ENCODE results near the gene NDUFS2.

The NDUFS2 gene

GRCh38 chr1:161201836-161202712, at the start of gene NDUFS2:
Gene NDUFS2, plus strand, starts transcription at chr1:161202367. Its CDS starts 19 bp downstream, at chr1:161202386.
- DNase-seq, result peak; percentile 97 to 98

GRCh38 chr1:161153176-161153575, 49.0 kb upstream of the NDUFS2 start:
- DNase-seq, result no peak

GRCh38 chr1:161153682-161154337, 48.4 kb upstream of the NDUFS2 start, which contains the start of gene UFC1:
Gene UFC1, plus strand, starts transcription at chr1:161153978. Its CDS starts 20 bp downstream, at chr1:161153998.
- DNase-seq, result peak; percentile 47 to 77

GRCh38 chr1:161157867-161158266, 44.3 kb upstream of the NDUFS2 start:
- no peak for DNase-seq

- DNase-seq, result no peak
These were observed 43.7 kb upstream of the NDUFS2 start for GRCh38 chr1:161158316-161159010.

GRCh38 chr1:161159087-161159912, 42.9 kb upstream of the NDUFS2 start, which contains the start of gene USP21:
Gene USP21, plus strand, starts transcription at chr1:161159500. Its CDS starts 1,141 bp downstream, at chr1:161160641.
- peak; percentile 74 to 86 for DNase-seq

GRCh38 chr1:161159913-161160243, 42.3 kb upstream of the NDUFS2 start:
- no peak for DNase-seq

GRCh38 chr1:161160671-161161145, 41.5 kb upstream of the NDUFS2 start:
- DNase-seq, result no peak

GRCh38 chr1:161161652-161162051, 40.5 kb upstream of the NDUFS2 start:
- no peak for DNase-seq

GRCh38 chr1:161162052-161162451, 40.1 kb upstream of the NDUFS2 start:
- DNase-seq, result no peak

GRCh38 chr1:161162806-161163205, 39.4 kb upstream of the NDUFS2 start:
- no peak for DNase-seq

GRCh38 chr1:161163793-161164192, 38.4 kb upstream of the NDUFS2 start:
- no peak for DNase-seq

GRCh38 chr1:161164901-161165610, 37.1 kb upstream of the NDUFS2 start:
- DNase-seq, result no peak

GRCh38 chr1:161165742-161166668, 36.2 kb upstream of the NDUFS2 start, which contains the start of gene PPOX:
Gene PPOX, plus strand, starts transcription at chr1:161166426. Its CDS starts 422 bp downstream, at chr1:161166848.
- DNase-seq, result peak; percentile 96

GRCh38 chr1:161166669-161167548, 35.3 kb upstream of the NDUFS2 start:
- peak in 1 of 2 experiments; percentile 33 for DNase-seq

- no peak for DNase-seq
These were observed 33.3 kb upstream of the NDUFS2 start for GRCh38 chr1:161168906-161169305.

- no peak for DNase-seq
These were observed 31.0 kb upstream of the NDUFS2 start for GRCh38 chr1:161171191-161171590.

GRCh38 chr1:161171696-161172095, 30.5 kb upstream of the NDUFS2 start:
- DNase-seq, result no peak

- no peak for DNase-seq
These were observed 29.8 kb upstream of the NDUFS2 start for GRCh38 chr1:161172349-161172748.

Measured in NCI-H524 (cell line).